Ovary (tissue), 9 donors: ENCODE data around the gene CELF2. TPM values are rescaled to one million over a fixed set of nuclear protein-coding genes. Genes with fewer than 3 reads are reported as not detected.

Experiments
- DNase-seq, 5 donors: peaks; one replicate each; pipeline ENCODE4 v3.0.0-alpha.2; 2019 to 2020
- H3K27ac ChIP-seq, 2 donors: fragments of 200-600 bp; one replicate each; pipeline versions ENCODE4 v1.5.1 to v1.8.0; 2019 to 2022
- H3K27me3 ChIP-seq: fragments of 200-600 bp; one replicate; pipeline ENCODE4 v1.8.0; 2022
- H3K36me3 ChIP-seq: fragments of 200-600 bp; sonication (generic); one replicate; pipeline ENCODE4 v1.5.1; 2019
- H3K4me1 ChIP-seq: one replicate; pipeline ENCODE4 v1.8.1; 2013; ENCODE audit warnings: mild to moderate bottlenecking, moderate library complexity; ENCODE audit not compliant: insufficient read depth
- H3K4me3 ChIP-seq: fragments of 200-600 bp; sonication (generic); one replicate; pipeline ENCODE4 v1.5.1; 2017
- H3K9me3 ChIP-seq, 2 donors: fragments of 200-600 bp in 1 of 2; sonication (generic) in 1 of 2; one replicate each; pipeline versions ENCODE4 v1.5.1 to v1.8.1; 2013 to 2019; ENCODE audit warnings: mild to moderate bottlenecking in 1 of 2, moderate library complexity in 1 of 2
- EP300 ChIP-seq: sonication (generic); formaldehyde crosslinking; IDR thresholded peaks from one replicate; pipeline ENCODE4 v1.6.1; 2017; ENCODE audit warnings: antibody characterized with exemption
- POLR2A ChIP-seq: fragments of 450-650 bp; IDR thresholded peaks from one replicate; pipeline ENCODE4 v1.6.1; 2017; ENCODE audit warnings: antibody characterized with exemption, mild to moderate bottlenecking, moderate library complexity
- WGBS, 3 donors: extraction: QIAGEN DNeasy Blood & Tissue Kit in 1 of 3; methylation state at CpG; one replicate each; pipeline versions ENCODE4 v1.1.5 to v1.1.7; 2013 to 2017; 5-methylcytosine and 5-hydroxymethylcytosine counted together
- intact Hi-C, 4 donors: fragments of 100-400 bp; cut with DNase I; formaldehyde crosslinking; loops; one replicate each; pipeline versions ENCODE4 v1.11.0 to v1.15.1; 2022 to 2023
- polyA plus RNA-seq, 2 donors: library from polyadenylated mRNA; stranded (reverse); fragments of 200-250 nt in 1 of 2; fragments of 350-450 nt in 1 of 2; fragmentation: Illumina TruSeq in 1 of 2; extraction: RNeasy Lipid Tissue Mini Kit (QIAGEN cat#74804) in 1 of 2; gene quantifications; one replicate each; pipeline ENCODE4 v1.2.3, GENCODE V29; 2013 to 2014
- total RNA-seq, 7 donors: library from RNA; depleted of rRNA in 2 of 7; stranded (reverse); fragments of >200 nt in 2 of 7; fragmentation: NEBNext Ultra II Directional in 3 of 7; extraction: Animal tissue kit (Norgen Biotek cat#: 25700) in 3 of 7; gene quantifications; one replicate each; pipeline versions ENCODE4 v1.1.0 to v1.2.4, GENCODE V29; 2016 to 2023
- TF ChIP-seq, protein P1 (sequence below), 3 donors: fragments of 450-650 bp in 2 of 3; fragments of 200-600 bp in 1 of 3; IDR thresholded peaks; one replicate each; pipeline versions ENCODE4 v1.5.1 to v1.8.0; 2016 to 2022; ENCODE audit warnings: antibody characterized with exemption in 3 of 3, mild to moderate bottlenecking in 1 of 3
- donor health status: DM: no; HTN: no; CAD: no; lungs with moderate emphysema.
- donor health status: DM: no; HTN: no; CAD: no.
- donor health status: Bipolar disorder and iron deficiency.
- donor health status: DM: yes; HTN: yes; CAD: no.
- donor health status: DM: no; HTN: no; CAD: no.
- donor health status: DM: yes; HTN: yes; CAD: no.

Gene CELF2
- total and polyA plus RNA-seq, 9 donors = 38.8 to 107 (median 69.0) TPM

DNA sequence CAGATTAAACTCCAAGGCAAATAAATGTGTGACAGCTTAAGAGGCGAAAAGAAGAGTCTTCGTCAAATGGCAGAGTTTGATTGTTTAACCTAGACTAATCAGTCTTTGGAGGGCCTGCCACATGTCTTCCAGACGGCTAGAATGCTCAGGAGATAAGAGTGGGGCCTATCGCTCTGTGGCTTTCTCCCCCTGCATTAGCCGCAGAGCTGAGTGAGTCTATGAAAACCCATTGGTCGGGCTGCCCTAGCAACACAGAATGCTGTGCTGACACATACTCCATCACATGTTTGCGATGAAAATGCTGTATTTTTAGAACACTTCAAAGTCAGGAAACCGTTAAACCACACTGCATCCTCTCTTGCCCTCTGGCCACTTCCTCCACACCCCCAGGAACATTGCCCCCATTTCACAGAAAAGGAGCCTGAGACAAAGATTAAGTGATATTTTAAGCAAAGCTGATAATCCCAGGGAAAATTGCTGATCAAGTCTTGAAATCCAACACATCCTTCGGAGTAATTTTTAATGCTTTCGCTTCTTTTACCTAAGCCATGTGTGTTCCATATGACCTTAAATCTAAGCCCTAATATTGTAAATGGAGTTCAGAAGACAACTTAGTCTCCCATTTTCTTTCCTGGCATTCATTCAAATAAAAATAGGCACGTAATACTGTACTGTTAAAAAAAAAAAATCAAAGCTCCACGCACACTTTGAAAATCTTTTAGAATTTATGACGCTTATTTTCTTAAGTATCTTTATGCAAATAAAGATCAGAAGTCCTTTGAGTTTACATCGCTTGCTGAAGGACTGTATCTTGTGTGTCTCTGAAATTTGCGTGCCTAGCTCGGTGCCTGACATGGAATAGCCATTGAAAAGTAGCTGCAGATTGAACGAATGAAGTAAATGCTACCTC is 161.2 kb downstream of the CELF2 start:
- Histone ChIP-seq H3K27ac (no peak overlapping the region), H3K9me3 (no peaks in the 10 kb centered on the region), H3K36me3 (no peaks in the 10 kb centered on the region), H3K4me1 (peaks cover 16% of the 10 kb centered on the region), H3K27me3 (no peaks in the 10 kb centered on the region), H3K4me3 (no peak overlapping the region)
- 67 to 68% (median 67%) methylated on average over 17 of the region's 17 CpGs for WGBS, 3 donors
- TF ChIP-seq POLR2A (no peak), EP300 (no peak)
- TF ChIP-seq, protein P1, sequence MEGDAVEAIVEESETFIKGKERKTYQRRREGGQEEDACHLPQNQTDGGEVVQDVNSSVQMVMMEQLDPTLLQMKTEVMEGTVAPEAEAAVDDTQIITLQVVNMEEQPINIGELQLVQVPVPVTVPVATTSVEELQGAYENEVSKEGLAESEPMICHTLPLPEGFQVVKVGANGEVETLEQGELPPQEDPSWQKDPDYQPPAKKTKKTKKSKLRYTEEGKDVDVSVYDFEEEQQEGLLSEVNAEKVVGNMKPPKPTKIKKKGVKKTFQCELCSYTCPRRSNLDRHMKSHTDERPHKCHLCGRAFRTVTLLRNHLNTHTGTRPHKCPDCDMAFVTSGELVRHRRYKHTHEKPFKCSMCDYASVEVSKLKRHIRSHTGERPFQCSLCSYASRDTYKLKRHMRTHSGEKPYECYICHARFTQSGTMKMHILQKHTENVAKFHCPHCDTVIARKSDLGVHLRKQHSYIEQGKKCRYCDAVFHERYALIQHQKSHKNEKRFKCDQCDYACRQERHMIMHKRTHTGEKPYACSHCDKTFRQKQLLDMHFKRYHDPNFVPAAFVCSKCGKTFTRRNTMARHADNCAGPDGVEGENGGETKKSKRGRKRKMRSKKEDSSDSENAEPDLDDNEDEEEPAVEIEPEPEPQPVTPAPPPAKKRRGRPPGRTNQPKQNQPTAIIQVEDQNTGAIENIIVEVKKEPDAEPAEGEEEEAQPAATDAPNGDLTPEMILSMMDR (IDR thresholded peaks at IDR 0.05) = no peak
- peak in 1 of 5 donors; percentile 33 for DNase-seq
- intact Hi-C loops = no loop called here

DNA sequence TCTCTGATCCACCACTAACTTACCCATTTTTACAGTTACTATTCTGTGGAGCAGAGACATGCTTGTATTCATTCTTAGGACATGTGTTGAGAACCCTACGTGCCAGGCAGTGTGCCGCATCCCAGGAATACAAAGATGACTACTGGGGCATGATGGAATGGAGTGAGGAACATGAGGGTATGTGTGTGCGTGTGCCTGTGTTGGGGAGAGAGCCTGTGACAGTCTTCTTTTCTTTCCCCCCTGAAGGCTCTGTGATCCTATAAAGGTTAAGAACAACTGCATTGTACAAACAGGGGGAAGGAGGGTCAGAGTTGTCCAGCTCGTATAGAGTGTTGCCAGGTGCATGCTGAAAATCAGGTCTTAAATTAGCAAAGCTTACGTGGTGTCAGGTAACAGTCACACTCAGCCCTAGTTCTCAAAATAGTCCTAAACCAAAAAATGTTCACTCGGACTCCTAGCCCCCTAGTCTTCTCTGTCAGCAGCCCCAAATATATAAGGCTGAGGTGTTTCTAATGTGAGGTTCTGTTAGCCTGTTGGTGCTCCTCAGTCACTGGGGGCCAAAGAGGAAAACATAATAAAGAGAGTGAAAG is 161.9 kb downstream of the CELF2 start:
- no peak overlapping the region for H3K4me3 ChIP-seq
- H3K4me1 ChIP-seq = peaks cover 16% of the 10 kb centered on the region
- no peaks in the 10 kb centered on the region for H3K9me3 ChIP-seq
- intact Hi-C loops = no loop called here
- H3K36me3 ChIP-seq = no peaks in the 10 kb centered on the region
- TF ChIP-seq POLR2A (no peak), EP300 (no peak)
- TF ChIP-seq, protein P1 (IDR thresholded peaks at IDR 0.05) = no peak
- DNase-seq = no peak
- WGBS, 3 donors = 89 to 96% (median 93%) methylated on average over 6 of the region's 6 CpGs
- H3K27me3 ChIP-seq = no peaks in the 10 kb centered on the region
- H3K27ac ChIP-seq = no peak overlapping the region

DNA sequence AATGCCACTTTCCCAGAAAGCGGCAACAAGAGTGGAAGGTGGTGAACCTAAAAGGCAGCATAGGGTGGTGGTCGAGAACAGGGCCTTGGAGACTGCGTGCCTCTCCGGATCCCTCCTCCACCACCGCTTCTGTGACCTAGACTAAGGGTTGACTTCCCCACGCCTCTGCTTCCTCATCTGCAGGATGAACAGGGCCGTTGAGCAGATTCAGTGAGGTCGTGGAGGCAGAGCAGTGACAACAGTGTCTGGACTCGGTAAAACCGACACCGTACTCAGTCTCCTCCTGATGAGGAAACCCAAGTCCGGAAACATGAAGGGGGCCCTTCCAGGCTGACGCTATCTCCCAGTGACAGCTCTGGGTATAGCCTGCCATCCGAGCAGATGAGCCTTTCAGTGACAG is 162.6 kb downstream of the CELF2 start:
- H3K27me3 ChIP-seq = no peaks in the 10 kb centered on the region
- intact Hi-C loops = no loop called here
- H3K4me3 ChIP-seq = no peak overlapping the region
- TF ChIP-seq EP300 (no peak), POLR2A (no peak)
- TF ChIP-seq, protein P1 (IDR thresholded peaks at IDR 0.05) = no peak
- DNase-seq = no peak
- H3K4me1 ChIP-seq = peaks cover 16% of the 10 kb centered on the region
- peaks cover 0 to 3% of the 10 kb centered on the region in 2 donors for H3K9me3 ChIP-seq
- H3K27ac ChIP-seq = no peak overlapping the region
- H3K36me3 ChIP-seq = no peaks in the 10 kb centered on the region
- WGBS, 3 donors = 92 to 95% (median 92%) methylated on average over 14 of the region's 14 CpGs

DNA sequence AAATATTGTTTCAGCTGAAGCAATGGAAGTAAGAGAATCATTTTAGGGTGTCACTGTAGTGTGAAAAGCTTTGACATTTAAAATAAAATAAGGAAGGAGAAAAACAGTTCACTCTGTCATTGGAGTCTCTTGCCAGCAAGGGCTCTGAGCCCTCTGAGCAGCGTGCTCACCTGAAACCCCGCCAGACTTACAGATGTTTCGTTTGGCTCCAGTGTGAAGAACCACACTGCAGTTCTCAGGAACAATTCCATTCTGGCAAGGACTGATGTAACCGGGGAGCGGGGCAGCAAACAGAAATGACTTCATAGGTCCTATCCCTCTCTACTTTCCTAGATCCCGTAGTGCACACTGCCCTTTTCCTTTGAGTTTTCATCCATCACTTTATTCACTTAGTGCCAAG is 164.3 kb downstream of the CELF2 start:
- no peaks in the 10 kb centered on the region for H3K27me3 ChIP-seq
- DNase-seq = peak; percentile 55 to 76 (median 65)
- TF ChIP-seq POLR2A (no peak), EP300 (no peak)
- TF ChIP-seq, protein P1 (IDR thresholded peaks at IDR 0.05) = no peak
- H3K9me3 ChIP-seq = peaks cover 0 to 4% of the 10 kb centered on the region in 2 donors
- H3K4me1 ChIP-seq = peaks cover 16% of the 10 kb centered on the region
- H3K4me3 ChIP-seq = no peak overlapping the region
- 21 to 29% (median 27%) methylated on average over 6 of the region's 6 CpGs for WGBS, 3 donors
- intact Hi-C loops = no loop called here
- no peaks in the 10 kb centered on the region for H3K36me3 ChIP-seq
- H3K27ac ChIP-seq = peak overlapping the region in 1 of 2 donors; percentile 43
